Stimulated activated CD4-positive, alpha-beta T cell treated with anti-CD3 and anti-CD28 coated beads, Interleukin-1b, Interleukin-23, amount 100 ng/mL, for 48 hours (primary cell): ENCODE results near the gene UNC13C.

Experiments
- DNase-seq: peaks from one replicate; pipeline ENCODE4 v3.0.0-alpha.2; 2020

UNC13C gene

GRCh38 chr15:54506977-54507524 lies 528.8 kb downstream of the UNC13C start:
- DNase-seq, result no peak

DNA sequence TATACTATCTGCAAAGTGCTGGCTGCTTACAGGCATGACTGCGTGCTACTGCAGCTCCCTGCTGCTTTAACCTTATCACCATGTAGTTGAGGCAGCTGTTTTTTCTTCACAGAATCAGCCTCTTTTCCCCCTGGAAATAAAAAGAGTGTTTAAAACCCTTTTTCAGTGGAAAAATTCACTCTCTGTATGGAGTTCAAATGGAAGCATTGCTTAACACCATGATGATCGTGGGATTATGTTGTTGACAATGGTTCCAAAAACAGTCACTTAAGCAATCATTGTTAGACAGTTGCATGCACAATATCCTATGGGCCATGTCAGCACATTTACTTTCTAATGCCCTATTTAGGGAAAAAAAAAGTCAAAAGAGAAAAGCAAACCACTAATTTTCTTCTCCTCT lies 536.4 kb downstream of the UNC13C start:
- no peak for DNase-seq

- DNase-seq, result no peak
These were observed 537.7 kb downstream of the UNC13C start for GRCh38 chr15:54515664-54516582.

DNA sequence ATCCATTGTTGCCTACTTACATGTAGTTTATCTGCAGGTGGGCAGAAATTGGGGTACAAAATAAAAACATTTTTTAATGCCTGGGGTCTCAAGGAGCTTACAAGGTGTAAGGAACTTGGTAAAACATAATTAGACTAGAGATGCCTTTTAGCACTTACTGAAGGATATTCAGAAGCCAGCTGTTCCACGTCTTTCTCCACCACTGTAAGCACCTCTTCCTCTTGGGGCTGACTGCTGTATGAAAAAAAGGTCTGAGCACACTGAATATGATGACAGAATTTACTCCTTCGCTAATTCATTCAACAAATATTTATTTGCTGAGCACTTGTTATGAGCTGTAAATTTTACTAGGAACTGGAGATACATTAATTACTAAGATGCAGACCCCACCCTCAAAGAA lies 539.1 kb downstream of the UNC13C start:
- no peak for DNase-seq

DNA sequence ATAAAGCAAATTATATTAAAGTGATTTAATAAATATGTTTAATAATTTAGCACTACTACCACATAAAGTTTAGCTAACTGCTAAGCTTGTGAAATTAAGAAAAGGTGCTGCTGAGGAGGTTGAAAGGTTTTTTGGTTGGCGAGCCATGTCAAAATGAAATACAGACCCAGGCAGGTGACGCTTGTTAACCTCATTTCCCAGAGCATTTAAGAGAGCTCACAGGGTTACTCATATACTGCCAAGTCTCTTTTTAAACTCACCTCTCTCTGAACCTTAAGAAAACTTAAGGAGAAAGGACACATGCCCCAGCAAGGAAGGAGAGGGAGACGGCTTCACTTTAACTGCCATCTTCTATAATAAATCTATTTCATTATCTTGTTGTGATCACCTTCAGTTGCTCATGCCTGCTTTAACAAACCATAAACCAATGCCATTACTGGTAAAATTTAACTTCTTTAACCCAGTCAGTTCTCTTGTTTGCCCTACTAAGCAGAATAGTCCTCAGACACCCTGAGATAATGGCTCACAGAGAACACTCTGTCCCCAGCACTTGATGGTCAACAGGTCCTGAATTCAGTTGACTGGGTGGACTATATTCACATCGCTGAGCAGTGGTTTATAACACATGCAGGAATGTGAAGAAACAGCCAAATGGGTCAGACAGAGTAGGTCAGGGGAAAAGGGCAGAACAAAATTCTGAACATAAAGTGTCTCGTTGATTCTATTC lies 540.1 kb downstream of the UNC13C start:
- DNase-seq, result no peak

DNA sequence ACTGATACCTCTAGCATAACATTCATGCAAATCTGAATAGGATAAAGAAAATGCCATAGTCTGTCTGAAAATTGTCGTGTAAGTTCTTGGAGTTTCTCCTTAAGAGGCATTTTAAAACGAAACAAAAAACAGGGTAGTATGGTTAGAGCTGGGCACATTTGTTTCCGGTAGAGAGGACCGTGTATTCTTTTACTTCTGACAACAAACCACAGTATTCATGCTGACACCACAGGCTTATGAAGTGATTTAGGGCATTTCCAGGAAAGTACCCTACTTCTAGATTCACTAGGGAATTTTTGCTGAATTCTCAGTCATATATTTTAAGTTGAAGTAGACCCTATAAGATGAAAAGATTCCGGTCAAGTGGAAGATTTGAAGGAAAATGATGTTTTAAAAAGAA lies 541.3 kb downstream of the UNC13C start:
- no peak for DNase-seq

GRCh38 chr15:54520616-54521015 lies 542.4 kb downstream of the UNC13C start:
- no peak for DNase-seq

DNA sequence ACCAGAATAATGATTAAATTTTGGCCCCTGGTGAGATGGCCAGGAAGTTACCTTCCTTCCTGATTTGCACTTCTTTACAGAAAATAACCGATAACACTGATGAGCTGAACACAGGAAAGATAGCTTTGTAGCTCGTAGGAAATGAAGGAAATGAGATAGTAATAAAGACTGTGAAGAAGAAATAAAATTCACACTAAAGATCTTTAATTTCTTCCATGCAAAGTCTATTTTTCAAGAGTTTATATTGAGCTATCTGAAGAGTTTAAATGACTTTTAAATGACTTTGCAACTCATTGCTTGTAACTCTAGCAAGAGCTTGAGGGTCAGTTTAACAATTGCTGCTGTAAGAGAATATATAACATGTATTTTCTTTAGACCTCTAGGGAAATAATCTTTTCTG lies 543.0 kb downstream of the UNC13C start:
- DNase-seq, result no peak

DNA sequence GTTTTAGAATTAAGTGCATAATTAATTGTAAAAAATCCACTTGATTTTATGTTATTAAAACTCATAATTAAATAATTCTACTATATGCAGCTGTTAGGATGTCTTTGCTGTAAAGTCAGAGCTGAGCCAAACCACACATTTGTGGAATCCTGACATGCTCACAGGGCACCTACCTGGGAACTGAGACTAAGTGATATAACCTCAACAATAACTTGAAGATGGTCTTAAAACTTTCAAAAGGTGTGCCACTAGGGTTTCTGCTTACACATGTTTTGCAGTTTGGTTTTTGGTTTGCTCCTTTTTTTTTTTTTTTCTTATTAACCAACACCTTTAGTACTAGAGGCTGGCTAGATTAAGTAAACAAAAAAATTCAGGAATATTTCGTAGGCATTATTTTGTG lies 549.8 kb downstream of the UNC13C start:
- no peak for DNase-seq

- no peak for DNase-seq
These were observed 562.5 kb downstream of the UNC13C start for GRCh38 chr15:54540721-54541120.

- no peak for DNase-seq
These were observed 569.2 kb downstream of the UNC13C start for GRCh38 chr15:54547491-54547890.

- DNase-seq, result no peak
These were observed 572.7 kb downstream of the UNC13C start for GRCh38 chr15:54550954-54551353.

GRCh38 chr15:54556231-54556630 lies 578.0 kb downstream of the UNC13C start:
- no peak for DNase-seq

- DNase-seq, result no peak
These were observed 581.3 kb downstream of the UNC13C start for GRCh38 chr15:54559405-54560069.

DNA sequence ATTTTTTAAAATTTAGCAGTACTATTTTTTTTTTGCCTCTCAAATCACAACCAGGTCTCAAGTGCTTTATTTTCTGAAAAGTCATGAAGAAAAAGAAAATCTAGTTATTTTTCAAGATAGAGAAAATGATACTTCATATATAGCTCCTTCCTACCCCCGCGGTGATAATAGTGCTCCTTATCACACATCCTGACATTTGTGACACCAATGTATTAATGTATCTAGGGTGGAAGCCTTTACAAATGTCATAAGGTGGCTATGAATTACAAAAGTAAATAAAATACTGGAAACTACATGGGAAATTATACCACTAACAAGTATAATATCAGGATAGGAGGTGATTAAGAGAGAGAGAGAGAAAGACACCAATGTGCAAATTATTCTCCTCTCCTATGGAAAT lies 582.2 kb downstream of the UNC13C start:
- DNase-seq, result no peak

- DNase-seq, result no peak
These were observed 585.9 kb downstream of the UNC13C start for GRCh38 chr15:54564166-54564565.

DNA sequence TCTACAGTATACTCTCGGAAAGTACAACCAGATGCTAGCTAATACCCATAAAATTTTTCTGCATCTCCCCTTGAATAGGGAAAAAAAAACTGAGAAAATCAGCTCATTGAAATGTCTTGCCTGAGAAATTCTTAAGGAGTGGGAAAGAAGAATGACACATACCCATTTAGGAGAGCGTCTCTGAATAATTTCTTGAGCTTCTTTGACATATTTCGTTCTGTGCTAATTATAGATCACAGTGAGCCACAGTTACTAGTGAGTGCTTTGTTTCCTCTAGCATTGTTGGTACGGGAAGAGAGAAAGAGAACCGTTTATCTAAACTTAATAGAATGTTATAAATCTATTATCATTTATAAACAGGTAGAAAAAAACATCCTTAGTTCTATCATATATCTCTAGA lies 588.4 kb downstream of the UNC13C start:
- no peak for DNase-seq

GRCh38 chr15:54567408-54568035 lies 589.3 kb downstream of the UNC13C start:
- DNase-seq, result no peak

- DNase-seq, result no peak
These were observed 590.1 kb downstream of the UNC13C start for GRCh38 chr15:54568381-54568780.

DNA sequence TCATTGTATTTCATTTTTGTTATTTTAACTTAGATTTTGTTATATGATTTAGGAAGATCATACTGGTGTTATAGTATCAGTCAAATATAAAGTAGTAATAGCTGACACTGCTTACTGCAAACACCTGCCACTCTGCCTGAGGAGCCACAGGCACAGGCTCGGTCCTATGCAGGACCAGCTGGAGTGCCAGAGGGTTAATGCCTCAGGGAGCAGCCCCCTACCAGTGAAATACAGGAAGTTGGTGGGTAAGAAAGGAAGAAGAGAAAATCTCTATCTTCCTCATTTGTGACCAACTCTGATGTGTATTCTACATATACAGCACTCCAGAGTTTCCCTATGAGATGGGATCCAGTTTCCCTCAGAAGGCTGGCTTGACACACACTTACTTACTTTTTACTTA lies 593.3 kb downstream of the UNC13C start:
- DNase-seq, result no peak

GRCh38 chr15:54575586-54575985 lies 597.3 kb downstream of the UNC13C start:
- DNase-seq, result no peak

GRCh38 chr15:54576298-54576935 lies 598.2 kb downstream of the UNC13C start:
- DNase-seq, result no peak
